ENCODE results near the gene GID4.

GRCh38 chr17:18002171-18002570, 37.0 kb upstream of the GID4 start:
- TF ChIP-seq CTCF (IDR thresholded peaks at IDR 0.05) (no peak), POLR2A (IDR thresholded peaks at IDR 0.05) (no peak), POLR2AphosphoS5 (IDR thresholded peaks at IDR 0.05) (no peak)
